Osteocyte (in vitro differentiated cells): Measurements from ENCODE around the gene PDE10A. TPM values are rescaled to one million over a fixed set of nuclear protein-coding genes. Genes with fewer than 3 reads are reported as not detected.
"Not testable (repeated sequence)": the region's sequence is repeated elsewhere in the genome, so short reads cannot be mapped to it uniquely, and the experiment has no call there.

ENCODE experiments used
- DNase-seq: peaks from one replicate; pipeline ENCODE4 v3.0.0; 2021; ENCODE audit warnings: mixed read lengths; ENCODE audit not compliant: unreplicated experiment; ENCODE audit errors: extremely low spot score
- H3K27ac Mint-ChIP-seq: one replicate; pipeline ENCODE4 v1.8.0; 2021; ENCODE audit warnings: mild to moderate bottlenecking, mixed read lengths; ENCODE audit not compliant: unreplicated experiment
- H3K27me3 Mint-ChIP-seq: one replicate; pipeline ENCODE4 v1.8.0; 2021; ENCODE audit warnings: mixed read lengths; ENCODE audit not compliant: unreplicated experiment
- H3K36me3 Mint-ChIP-seq: one replicate; pipeline ENCODE4 v1.8.0; 2021; ENCODE audit warnings: mixed read lengths; ENCODE audit not compliant: unreplicated experiment
- H3K4me1 Mint-ChIP-seq: one replicate; pipeline ENCODE4 v1.8.0; 2021; ENCODE audit warnings: mixed read lengths; ENCODE audit not compliant: unreplicated experiment
- H3K4me3 Mint-ChIP-seq: one replicate; pipeline ENCODE4 v1.8.0; 2021; ENCODE audit warnings: mild to moderate bottlenecking, moderate library complexity, mixed read lengths; ENCODE audit not compliant: unreplicated experiment
- H3K9me3 Mint-ChIP-seq: one replicate; pipeline ENCODE4 v1.8.0; 2021; ENCODE audit warnings: mixed read lengths; ENCODE audit not compliant: unreplicated experiment
- total RNA-seq: library from RNA; stranded (reverse); gene quantifications from 2 replicates; pipeline ENCODE4 v1.2.1, GENCODE V29; 2021
- TF ChIP-seq, protein P1 (sequence below): fragments of 200-600 bp; sonication (generic); IDR thresholded peaks from 2 replicates; pipeline ENCODE4 v1.5.0; 2021; ENCODE audit warnings: antibody characterized with exemption, mild to moderate bottlenecking, moderate library complexity

PDE10A gene
- total RNA-seq, 1 donor from 2014 or later: 9.8 TPM

DNA sequence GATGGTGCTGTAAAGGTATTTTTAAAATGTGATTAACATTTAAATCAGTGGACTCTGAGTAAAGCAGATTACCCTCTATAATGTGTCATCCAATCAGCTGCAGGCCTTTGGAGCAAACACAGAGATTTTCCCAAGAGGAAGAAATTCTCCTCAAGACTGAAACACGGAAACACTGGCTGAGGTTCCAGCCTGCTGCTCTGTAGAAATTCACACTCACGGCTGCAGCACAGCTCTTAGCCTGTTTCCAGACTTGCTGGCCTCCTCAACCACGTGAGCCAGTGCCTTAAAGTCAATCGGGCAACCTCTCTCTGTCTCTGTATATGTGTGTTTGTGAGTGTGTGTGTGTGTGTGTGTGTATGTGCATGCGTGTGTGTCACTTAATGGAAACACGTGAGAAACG lies 41.1 kb downstream of the PDE10A start:
- H3K4me1 Mint-ChIP-seq: no peaks in the 10 kb centered on the region
- TF ChIP-seq, protein P1, sequence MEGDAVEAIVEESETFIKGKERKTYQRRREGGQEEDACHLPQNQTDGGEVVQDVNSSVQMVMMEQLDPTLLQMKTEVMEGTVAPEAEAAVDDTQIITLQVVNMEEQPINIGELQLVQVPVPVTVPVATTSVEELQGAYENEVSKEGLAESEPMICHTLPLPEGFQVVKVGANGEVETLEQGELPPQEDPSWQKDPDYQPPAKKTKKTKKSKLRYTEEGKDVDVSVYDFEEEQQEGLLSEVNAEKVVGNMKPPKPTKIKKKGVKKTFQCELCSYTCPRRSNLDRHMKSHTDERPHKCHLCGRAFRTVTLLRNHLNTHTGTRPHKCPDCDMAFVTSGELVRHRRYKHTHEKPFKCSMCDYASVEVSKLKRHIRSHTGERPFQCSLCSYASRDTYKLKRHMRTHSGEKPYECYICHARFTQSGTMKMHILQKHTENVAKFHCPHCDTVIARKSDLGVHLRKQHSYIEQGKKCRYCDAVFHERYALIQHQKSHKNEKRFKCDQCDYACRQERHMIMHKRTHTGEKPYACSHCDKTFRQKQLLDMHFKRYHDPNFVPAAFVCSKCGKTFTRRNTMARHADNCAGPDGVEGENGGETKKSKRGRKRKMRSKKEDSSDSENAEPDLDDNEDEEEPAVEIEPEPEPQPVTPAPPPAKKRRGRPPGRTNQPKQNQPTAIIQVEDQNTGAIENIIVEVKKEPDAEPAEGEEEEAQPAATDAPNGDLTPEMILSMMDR: no peak
- no peaks in the 10 kb centered on the region for H3K36me3 Mint-ChIP-seq
- H3K27ac Mint-ChIP-seq: no peak overlapping the region
- no peak for DNase-seq
- peaks cover 4% of the 10 kb centered on the region for H3K9me3 Mint-ChIP-seq
- no peak overlapping the region for H3K4me3 Mint-ChIP-seq
- H3K27me3 Mint-ChIP-seq: no peaks in the 10 kb centered on the region

DNA sequence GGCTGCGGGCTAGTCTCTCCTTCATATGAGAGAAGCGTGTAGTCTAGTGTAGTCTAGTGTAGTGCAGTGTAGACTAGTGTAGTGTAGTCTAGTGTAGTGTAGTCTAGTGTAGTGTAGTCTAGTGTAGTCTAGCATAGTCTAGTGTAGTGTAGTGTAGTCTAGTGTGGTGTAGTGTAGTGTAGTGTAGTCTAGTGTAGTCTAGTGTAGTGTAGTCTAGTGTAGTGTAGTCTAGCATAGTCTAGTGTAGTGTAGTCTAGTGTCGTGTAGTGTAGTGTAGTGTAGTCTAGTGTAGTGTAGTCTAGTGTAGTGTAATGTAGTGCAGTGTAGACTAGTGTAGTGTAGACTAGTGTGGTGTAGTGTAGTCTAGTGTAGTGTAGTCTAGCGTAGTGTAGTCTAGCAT lies 44.1 kb downstream of the PDE10A start:
- not testable (repeated sequence) for H3K36me3 Mint-ChIP-seq, H3K27ac Mint-ChIP-seq, H3K4me3 Mint-ChIP-seq, H3K27me3 Mint-ChIP-seq, H3K9me3 Mint-ChIP-seq, DNase-seq
- H3K4me1 Mint-ChIP-seq: peaks cover 11% of the 10 kb centered on the region

DNA sequence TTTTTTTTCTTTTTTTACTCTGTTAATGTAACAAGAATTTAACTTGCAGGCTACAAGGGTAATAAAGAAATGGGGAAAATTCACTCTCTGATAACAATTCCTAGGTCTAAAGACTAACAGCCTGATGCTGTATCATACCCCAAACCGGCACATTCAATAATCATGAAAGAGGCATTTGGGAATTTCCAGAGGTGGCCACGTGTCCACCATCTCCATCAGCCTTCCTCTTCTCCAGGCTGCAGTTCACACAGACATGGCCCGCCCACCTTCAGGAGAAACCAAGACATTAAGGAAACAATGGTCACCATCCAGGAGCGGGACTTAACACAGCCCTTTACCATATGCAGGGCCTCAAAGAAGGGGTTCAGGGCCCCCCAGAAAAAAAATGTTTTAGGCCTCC lies 44.8 kb downstream of the PDE10A start:
- no peak for DNase-seq
- Mint-ChIP-seq H3K27me3 (no peaks in the 10 kb centered on the region), H3K4me3 (no peak overlapping the region), H3K4me1 (peaks cover 11% of the 10 kb centered on the region), H3K27ac (no peak overlapping the region), H3K36me3 (no peaks in the 10 kb centered on the region), H3K9me3 (no peaks in the 10 kb centered on the region)
- TF ChIP-seq, protein P1: no peak

DNA sequence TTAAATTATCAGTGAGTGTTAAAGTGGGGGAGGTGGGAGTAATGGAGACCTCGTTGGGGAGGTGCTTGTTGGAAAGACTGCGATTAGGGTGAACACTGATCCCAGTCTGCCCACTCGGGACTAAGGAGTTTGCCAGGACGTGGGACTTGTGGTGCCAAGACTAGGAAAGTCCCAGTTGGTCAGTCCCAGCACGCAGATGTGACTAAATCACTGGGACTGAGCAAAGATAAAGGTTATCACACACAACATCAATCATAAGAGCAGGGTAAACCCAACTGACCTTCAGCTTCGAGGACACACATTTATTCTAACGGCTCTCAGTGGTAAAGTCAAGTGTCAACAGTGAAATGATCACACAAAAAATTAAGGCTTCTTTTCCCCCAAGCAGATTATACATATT lies 45.5 kb downstream of the PDE10A start:
- H3K4me1 Mint-ChIP-seq: peaks cover 11% of the 10 kb centered on the region
- no peak for DNase-seq
- H3K27ac Mint-ChIP-seq: no peak overlapping the region
- TF ChIP-seq, protein P1: no peak
- no peak overlapping the region for H3K4me3 Mint-ChIP-seq
- no peaks in the 10 kb centered on the region for H3K36me3 Mint-ChIP-seq
- no peaks in the 10 kb centered on the region for H3K27me3 Mint-ChIP-seq
- H3K9me3 Mint-ChIP-seq: no peaks in the 10 kb centered on the region

DNA sequence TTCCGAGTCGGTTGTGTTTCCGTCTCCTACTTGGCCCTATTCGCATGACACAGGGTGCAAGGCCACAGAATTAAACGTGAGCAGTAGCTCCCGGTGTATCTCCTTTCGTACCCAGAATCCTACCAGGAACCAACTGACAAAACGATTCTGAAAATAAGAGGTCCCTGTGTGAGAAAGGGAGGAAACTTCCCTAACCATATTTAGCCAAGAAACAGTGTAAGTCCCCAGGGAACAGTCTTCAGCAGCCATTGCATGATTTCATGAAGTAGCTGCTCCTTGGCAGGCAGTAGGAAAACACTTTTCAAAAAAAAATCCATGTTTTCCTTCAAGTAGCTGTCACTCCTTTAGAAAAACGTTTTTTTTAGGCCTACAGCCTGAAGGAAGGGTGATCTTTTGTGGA lies 46.9 kb downstream of the PDE10A start:
- no peaks in the 10 kb centered on the region for H3K36me3 Mint-ChIP-seq
- DNase-seq: no peak
- H3K27me3 Mint-ChIP-seq: no peaks in the 10 kb centered on the region
- TF ChIP-seq, protein P1: no peak
- peaks cover 11% of the 10 kb centered on the region for H3K4me1 Mint-ChIP-seq
- H3K9me3 Mint-ChIP-seq: no peaks in the 10 kb centered on the region
- peak overlapping the region; percentile 72 for H3K4me3 Mint-ChIP-seq
- peak overlapping the region; percentile 95 for H3K27ac Mint-ChIP-seq

DNA sequence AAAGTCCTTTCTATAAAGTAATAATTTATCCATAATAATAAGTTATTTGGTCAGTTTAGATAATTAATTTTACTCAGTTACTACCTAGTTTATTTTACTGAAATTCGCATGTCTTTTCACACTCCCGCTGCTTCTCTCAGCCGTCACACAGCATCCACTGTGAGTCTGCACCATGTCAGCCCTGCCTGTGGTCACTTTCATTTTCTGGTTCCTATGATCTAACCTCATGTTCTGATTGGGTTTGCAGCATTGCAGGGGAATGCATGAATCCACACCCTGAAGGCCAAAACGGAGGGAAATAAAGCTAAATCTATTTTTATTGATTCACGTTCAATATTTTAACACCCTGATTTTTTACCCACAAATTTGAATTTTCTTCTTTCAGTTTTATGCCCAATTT lies 47.4 kb downstream of the PDE10A start:
- Mint-ChIP-seq H3K4me1 (peaks cover 11% of the 10 kb centered on the region), H3K27me3 (no peaks in the 10 kb centered on the region), H3K9me3 (no peaks in the 10 kb centered on the region), H3K36me3 (no peaks in the 10 kb centered on the region), H3K27ac (peak overlapping the region; percentile 95), H3K4me3 (peak overlapping the region; percentile 72)
- TF ChIP-seq, protein P1: no peak
- no peak for DNase-seq
